Suprapubic skin (tissue), 4 donors: Measurements from ENCODE around the gene ACOT7. TPM values are rescaled to one million over a fixed set of nuclear protein-coding genes. Genes with fewer than 3 reads are reported as not detected.

ENCODE experiments used
- DNase-seq, 2 donors: peaks; one replicate each; pipeline ENCODE4 v3.0.0-alpha.2; 2019; ENCODE audit warnings: low spot score in 2 of 2
- H3K27ac ChIP-seq: fragments of 200-600 bp; sonication (generic); one replicate; pipeline ENCODE4 v1.5.1; 2019
- H3K27me3 ChIP-seq: fragments of 200-600 bp; sonication (generic); one replicate; pipeline ENCODE4 v1.5.1; 2019
- H3K36me3 ChIP-seq: fragments of 200-600 bp; sonication (generic); one replicate; pipeline ENCODE4 v1.5.1; 2019
- H3K4me1 ChIP-seq: fragments of 200-600 bp; sonication (generic); one replicate; pipeline ENCODE4 v1.5.1; 2019
- H3K4me3 ChIP-seq: fragments of 200-600 bp; sonication (generic); one replicate; pipeline ENCODE4 v1.5.1; 2019; ENCODE audit warnings: mild to moderate bottlenecking
- H3K9me3 ChIP-seq: fragments of 200-600 bp; sonication (generic); one replicate; pipeline ENCODE4 v1.5.1; 2019
- CTCF ChIP-seq, 2 donors: fragments of 200-600 bp in 1 of 2; fragments of 450-650 bp in 1 of 2; sonication (generic) in 1 of 2; IDR thresholded peaks; one replicate each; pipeline ENCODE4 v1.5.1; 2016 to 2019; ENCODE audit warnings: antibody characterized with exemption in 2 of 2, mild to moderate bottlenecking in 1 of 2, moderate library complexity in 1 of 2
- EP300 ChIP-seq: sonication (generic); formaldehyde crosslinking; IDR thresholded peaks from one replicate; pipeline ENCODE4 v1.6.1; 2017; ENCODE audit warnings: antibody characterized with exemption
- POLR2A ChIP-seq, 2 donors: fragments of 450-650 bp; IDR thresholded peaks; one replicate each; pipeline ENCODE4 v1.6.1; 2017; ENCODE audit warnings: antibody characterized with exemption in 2 of 2, mild to moderate bottlenecking in 2 of 2, moderate library complexity in 2 of 2
- POLR2AphosphoS5 ChIP-seq, 3 donors: sonication (generic); formaldehyde crosslinking; IDR thresholded peaks; one replicate each; pipeline ENCODE4 v1.6.1; 2017; ENCODE audit warnings: antibody characterized with exemption in 3 of 3
- WGBS: methylation state at CpG from one replicate; pipeline ENCODE4 v1.1.5; 2018; 5-methylcytosine and 5-hydroxymethylcytosine counted together
- total RNA-seq, 4 donors: library from RNA; depleted of rRNA; stranded (reverse); fragments of >200 nt; gene quantifications; one replicate each; pipeline ENCODE4 v1.1.0, GENCODE V29; 2016

The ACOT7 gene
- total RNA-seq, 4 donors from 2014 or later: 8.4 to 40.5 (median 26.7) TPM

GRCh38 chr1:6424619-6425593 lies 31.3 kb upstream of the ACOT7 start, which contains the start of gene ESPN:
ESPN (plus strand) TSS chr1:6424776; CDS start chr1:6424956, 180 bp downstream.
- peaks cover 94% of the 10 kb centered on the region for H3K27me3 ChIP-seq
- H3K36me3 ChIP-seq: no peaks in the 10 kb centered on the region
- TF ChIP-seq POLR2AphosphoS5 (IDR thresholded peaks at IDR 0.05): no peak
- TF ChIP-seq CTCF (IDR thresholded peaks at IDR 0.05): no peak
- no peak for TF ChIP-seq POLR2A (IDR thresholded peaks at IDR 0.05)
- TF ChIP-seq EP300: no peak
- no peaks in the 10 kb centered on the region for H3K9me3 ChIP-seq
- peaks cover 81% of the 10 kb centered on the region for H3K4me1 ChIP-seq
- H3K27ac ChIP-seq: peak within 1 kb of the TSS; percentile 11
- peak within 1 kb of the TSS; percentile 48 for H3K4me3 ChIP-seq
- DNase-seq: peak in 1 of 2 donors; percentile 65
- WGBS: 5% methylated on average over 34 of the region's 99 CpGs

DNA sequence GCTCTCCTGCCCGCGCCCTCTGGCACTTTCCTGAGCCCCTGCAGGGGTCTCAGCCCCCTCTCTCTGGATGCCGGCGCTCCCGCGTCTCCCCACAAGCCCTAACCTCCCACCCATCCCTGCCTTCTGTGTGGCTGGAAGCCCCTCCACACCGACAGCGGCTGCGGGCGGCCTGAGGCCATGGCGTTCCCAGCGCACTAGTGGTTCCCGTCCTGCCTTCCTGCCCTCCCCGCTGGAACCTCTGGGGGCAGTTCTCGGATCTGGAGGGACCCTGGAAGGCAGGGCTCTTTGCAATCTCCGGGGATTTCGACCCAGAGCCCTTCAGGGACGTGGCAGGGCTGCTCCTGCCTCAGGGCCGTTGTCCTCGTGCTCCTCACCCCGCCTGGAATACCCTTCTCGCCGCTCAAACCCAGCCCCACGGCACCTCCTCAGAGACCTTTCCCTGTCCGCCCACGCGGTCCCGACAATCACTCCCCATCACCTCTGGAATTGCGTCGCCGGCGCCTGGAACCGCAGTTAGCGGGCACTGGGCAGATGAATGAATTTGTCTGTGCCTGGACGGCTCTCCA lies 30.5 kb upstream of the ACOT7 start:
- Histone ChIP-seq H3K36me3 (no peaks in the 10 kb centered on the region), H3K27ac (no peak overlapping the region)
- WGBS: 8% methylated on average over 32 of the region's 35 CpGs

GRCh38 chr1:6423321-6423999 lies 29.9 kb upstream of the ACOT7 start:
- Histone ChIP-seq H3K27me3 (peaks cover 98% of the 10 kb centered on the region), H3K36me3 (no peaks in the 10 kb centered on the region), H3K4me3 (peak overlapping the region; percentile 48), H3K4me1 (peaks cover 88% of the 10 kb centered on the region), H3K9me3 (no peaks in the 10 kb centered on the region), H3K27ac (no peak overlapping the region)
- peak; percentile 11 to 79 for TF ChIP-seq CTCF (IDR thresholded peaks at IDR 0.05)
- TF ChIP-seq EP300: no peak
- no peak for TF ChIP-seq POLR2AphosphoS5 (IDR thresholded peaks at IDR 0.05)
- DNase-seq: peak in 1 of 2 donors; percentile 70
- WGBS: 8% methylated on average over 16 of the region's 24 CpGs

More for the DNA sequence above, 30.5 kb upstream of the ACOT7 start:
- DNase-seq: peak in 1 of 2 donors; percentile 56
- no peaks in the 10 kb centered on the region for H3K9me3 ChIP-seq
- H3K4me3 ChIP-seq: peak overlapping the region; percentile 48
- TF ChIP-seq POLR2AphosphoS5 (IDR thresholded peaks at IDR 0.05) (no peak), EP300 (no peak), CTCF (IDR thresholded peaks at IDR 0.05) (no peak), POLR2A (IDR thresholded peaks at IDR 0.05) (no peak)
- H3K27me3 ChIP-seq: peaks cover 98% of the 10 kb centered on the region
- H3K4me1 ChIP-seq: peaks cover 87% of the 10 kb centered on the region

DNA sequence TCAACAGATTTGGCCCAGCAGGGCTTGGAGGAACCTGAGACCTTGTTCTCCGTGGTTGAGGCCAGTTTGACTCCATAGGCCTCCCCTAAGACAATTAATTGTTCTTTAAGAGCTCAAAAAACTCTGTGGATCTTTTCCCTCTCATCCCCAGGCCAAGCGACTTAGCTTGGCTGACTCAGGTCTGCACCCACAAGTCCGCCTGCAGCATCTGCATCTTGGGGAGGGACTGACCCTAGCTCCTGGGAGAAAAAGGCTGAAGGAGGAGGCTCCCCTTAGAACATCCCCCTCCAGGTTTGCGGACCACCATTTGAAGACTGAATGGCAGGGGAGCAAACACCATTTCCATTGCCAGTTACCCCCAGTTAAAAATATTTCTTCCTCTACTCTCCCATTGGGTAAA lies 27.7 kb upstream of the ACOT7 start:
- WGBS: 47% methylated on average over 4 of the region's 4 CpGs
- DNase-seq: no peak
- peaks cover 97% of the 10 kb centered on the region for H3K27me3 ChIP-seq
- H3K36me3 ChIP-seq: no peaks in the 10 kb centered on the region
- no peaks in the 10 kb centered on the region for H3K9me3 ChIP-seq
- H3K4me3 ChIP-seq: no peak overlapping the region
- H3K27ac ChIP-seq: no peak overlapping the region
- peaks cover 70% of the 10 kb centered on the region for H3K4me1 ChIP-seq
- TF ChIP-seq EP300 (no peak), CTCF (IDR thresholded peaks at IDR 0.05) (no peak), POLR2A (IDR thresholded peaks at IDR 0.05) (no peak), POLR2AphosphoS5 (IDR thresholded peaks at IDR 0.05) (no peak)
